GM18508 (cell line): ENCODE results near the gene TMEM120B.

Source experiments
- ATAC-seq: cut with Tn5 transposase; IDR thresholded peaks from one replicate; pipeline ENCODE4 v1.9.1; 2021; ENCODE audit warnings: moderate number of reproducible peaks; ENCODE audit not compliant: insufficient read depth, unreplicated experiment

TMEM120B gene

GRCh38 chr12:121800694-121801594, 88.4 kb downstream of the TMEM120B start:
- ATAC-seq, result no peak

GRCh38 chr12:121801595-121802484, 89.3 kb downstream of the TMEM120B start:
- ATAC-seq, result no peak

GRCh38 chr12:121802485-121802842, 89.9 kb downstream of the TMEM120B start:
- ATAC-seq, result no peak

GRCh38 chr12:121802843-121803698, 90.5 kb downstream of the TMEM120B start:
- no peak for ATAC-seq

- ATAC-seq, result no peak
Observed at GRCh38 chr12:121803861-121804416, 91.4 kb downstream of the TMEM120B start, which contains the start of gene SETD1B. Gene SETD1B (plus strand): TSS chr12:121804009. CDS start chr12:121804738, 729 bp downstream.

- no peak for ATAC-seq
Observed at GRCh38 chr12:121804417-121805111, 92.0 kb downstream of the TMEM120B start.

- ATAC-seq, result no peak
Observed at GRCh38 chr12:121805171-121806008, 92.8 kb downstream of the TMEM120B start.

GRCh38 chr12:121806009-121806545, 93.5 kb downstream of the TMEM120B start:
- ATAC-seq, result no peak

GRCh38 chr12:121806546-121807423, 94.2 kb downstream of the TMEM120B start:
- ATAC-seq, result no peak

GRCh38 chr12:121807642-121808347, 95.2 kb downstream of the TMEM120B start:
- no peak for ATAC-seq

- no peak for ATAC-seq
Observed at GRCh38 chr12:121808623-121809022, 96.1 kb downstream of the TMEM120B start.

- no peak for ATAC-seq
Observed at GRCh38 chr12:121809712-121810116, 97.2 kb downstream of the TMEM120B start.

- no peak for ATAC-seq
Observed at GRCh38 chr12:121810234-121810817, 97.8 kb downstream of the TMEM120B start.

GRCh38 chr12:121810833-121811433, 98.4 kb downstream of the TMEM120B start:
- no peak for ATAC-seq

- ATAC-seq, result no peak
Observed at GRCh38 chr12:121811434-121812319, 99.1 kb downstream of the TMEM120B start.
